ENCODE data around the gene USP13.
A peak's percentile ranks its signal among the peaks of the same experiment; 100 is the strongest.
"Not testable (repeated sequence)": the region's sequence is repeated elsewhere in the genome, so short reads cannot be mapped to it uniquely, and the experiment has no call there.

USP13 gene

GRCh38 chr3:179734497-179735281, 81.8 kb downstream of the USP13 start:
- no peak for DNase-seq

GRCh38 chr3:179735321-179735720, 82.5 kb downstream of the USP13 start:
- DNase-seq, result no peak

DNA sequence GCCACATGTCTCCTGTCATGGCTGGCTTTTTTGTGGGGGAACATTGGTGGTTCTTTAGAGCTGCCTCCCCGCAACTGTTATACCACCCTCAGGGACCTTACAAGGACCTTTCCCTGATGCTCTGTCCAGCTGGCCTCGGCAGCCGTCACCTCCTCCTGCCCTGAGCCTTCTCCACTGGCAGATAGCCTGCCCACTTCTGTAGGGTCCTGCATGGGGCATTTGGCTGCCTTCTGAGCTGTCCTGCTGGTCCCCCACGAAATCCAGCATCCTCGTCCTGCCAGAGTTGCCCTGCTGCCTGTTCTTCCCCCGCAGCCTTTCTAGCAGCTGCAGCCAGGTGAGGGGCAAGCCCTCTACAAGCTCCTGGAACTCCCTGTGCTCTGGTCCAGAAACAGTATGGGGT, 86.2 kb downstream of the USP13 start:
- DNase-seq, result no peak

DNA sequence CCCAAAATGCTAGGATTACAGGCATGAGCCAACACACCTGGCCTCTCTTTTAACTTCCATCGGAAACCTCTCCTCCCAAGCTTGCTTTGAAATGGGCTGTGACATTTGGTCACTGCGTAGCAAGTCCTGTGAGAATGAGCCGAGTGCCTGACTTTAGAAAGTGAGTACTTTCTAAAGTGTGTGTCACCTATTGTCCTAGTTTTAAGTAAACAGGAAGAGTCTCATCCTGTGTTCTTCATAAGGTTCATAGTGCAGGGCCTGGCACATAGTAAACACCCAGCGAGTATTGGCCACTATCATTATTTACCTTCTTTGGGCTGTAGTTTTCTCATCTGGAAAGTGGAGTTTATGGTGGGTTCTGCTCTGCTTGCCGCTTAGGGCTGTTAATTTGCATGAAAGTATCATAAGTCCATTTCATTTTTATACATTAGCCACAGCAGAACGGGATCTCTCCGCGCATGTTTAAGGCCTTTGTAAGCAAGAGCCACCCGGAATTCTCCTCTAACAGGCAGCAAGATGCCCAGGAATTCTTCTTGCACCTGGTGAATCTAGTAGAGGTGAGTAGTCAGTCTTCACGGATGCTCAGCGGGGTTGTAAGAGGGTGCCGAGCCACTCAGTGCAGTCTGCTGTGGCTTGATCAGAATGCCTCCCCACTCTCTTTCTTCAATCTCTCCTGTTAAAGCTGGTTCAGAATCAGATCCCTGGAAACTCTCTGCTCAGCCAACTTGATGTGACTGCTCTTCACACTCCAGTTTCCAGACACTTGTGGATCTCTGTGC, 87.2 kb downstream of the USP13 start:
- no peak for DNase-seq

GRCh38 chr3:179743913-179744312, 91.1 kb downstream of the USP13 start:
- no peak for DNase-seq

GRCh38 chr3:179744667-179745066, 91.8 kb downstream of the USP13 start:
- DNase-seq, result no peak

- DNase-seq, result no peak
Measured at GRCh38 chr3:179745079-179745478, 92.2 kb downstream of the USP13 start.

GRCh38 chr3:179745716-179746115, 92.9 kb downstream of the USP13 start:
- no peak for DNase-seq

DNA sequence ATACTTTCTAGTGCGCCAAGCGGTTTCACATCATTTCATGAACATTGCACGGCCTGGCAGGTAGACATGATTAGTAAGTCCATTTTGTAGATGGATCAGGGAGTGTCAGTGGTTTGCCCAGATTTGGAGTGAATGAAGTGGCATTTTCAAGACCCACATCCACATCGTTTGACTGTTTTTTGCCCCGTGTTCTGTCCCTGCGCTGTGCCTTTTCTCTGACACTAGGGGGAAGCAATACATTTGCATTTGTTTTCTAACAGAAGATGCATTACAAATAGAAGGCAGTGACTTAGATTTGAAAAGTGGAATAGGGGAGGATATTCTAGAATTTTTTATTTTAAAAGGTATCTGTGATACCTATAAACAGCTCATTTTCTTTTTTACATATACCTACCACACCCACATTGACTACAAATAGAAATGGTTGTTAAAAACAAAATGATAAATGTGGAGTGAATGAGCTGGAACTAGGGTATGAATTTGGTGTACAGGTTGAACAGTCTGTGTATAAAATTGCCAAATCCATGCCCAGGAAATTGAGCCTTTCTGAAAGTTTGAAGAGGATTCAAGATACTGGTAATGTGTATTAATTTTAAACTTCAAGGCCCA, 98.0 kb downstream of the USP13 start:
- peak in 3 of 56 donors; percentile 1 to 6 (median 4) for DNase-seq

- DNase-seq, result peak in 1 of 56 donors; percentile 2
Measured at GRCh38 chr3:179760944-179761343, 108.1 kb downstream of the USP13 start.

DNA sequence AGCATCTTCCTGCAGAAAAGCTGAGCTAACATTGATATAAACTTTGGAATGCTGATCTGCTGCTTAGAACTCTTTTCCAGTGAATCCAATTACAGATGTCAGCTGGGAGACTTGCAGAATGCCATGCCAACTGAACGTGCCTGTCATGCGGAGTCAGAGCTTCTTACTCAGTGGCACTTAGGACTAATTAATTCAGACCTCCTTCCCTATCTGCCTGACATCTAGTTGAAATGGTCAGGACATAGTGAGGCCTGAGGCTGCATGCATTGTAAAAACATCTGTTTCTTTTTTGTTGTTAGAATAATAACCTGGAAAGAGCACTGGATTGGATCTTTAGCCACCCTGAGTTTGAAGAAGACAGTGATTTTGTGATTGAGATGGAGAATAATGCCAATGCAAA, 112.6 kb downstream of the USP13 start:
- DNase-seq, result no peak

- no peak for DNase-seq
Measured at GRCh38 chr3:179766416-179767133, 113.7 kb downstream of the USP13 start.

DNA sequence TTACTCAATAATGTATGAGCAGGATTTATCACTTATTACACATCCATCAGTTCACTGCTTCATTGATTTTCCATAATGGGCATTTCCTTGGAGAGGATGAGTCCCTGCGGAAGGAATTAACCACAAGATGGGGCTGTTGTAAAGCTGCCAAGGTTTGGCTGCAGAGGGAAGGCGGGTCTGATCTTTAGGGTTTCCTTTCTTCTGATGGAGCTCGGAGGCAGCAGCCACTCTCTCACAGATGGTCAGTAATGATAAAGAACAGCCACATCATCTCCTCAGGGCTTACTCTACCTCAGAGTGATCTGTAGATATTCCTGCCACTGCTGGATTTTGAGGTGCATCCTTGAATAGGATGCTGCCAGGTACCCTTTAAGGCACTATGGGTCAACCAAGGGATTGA, 115.2 kb downstream of the USP13 start:
- peak in 24 of 56 donors; percentile 1 to 42 (median 6) for DNase-seq

- DNase-seq, result no peak
Measured at GRCh38 chr3:179769411-179770247, 116.8 kb downstream of the USP13 start.

GRCh38 chr3:179771797-179772196, 119.0 kb downstream of the USP13 start:
- no peak for DNase-seq

DNA sequence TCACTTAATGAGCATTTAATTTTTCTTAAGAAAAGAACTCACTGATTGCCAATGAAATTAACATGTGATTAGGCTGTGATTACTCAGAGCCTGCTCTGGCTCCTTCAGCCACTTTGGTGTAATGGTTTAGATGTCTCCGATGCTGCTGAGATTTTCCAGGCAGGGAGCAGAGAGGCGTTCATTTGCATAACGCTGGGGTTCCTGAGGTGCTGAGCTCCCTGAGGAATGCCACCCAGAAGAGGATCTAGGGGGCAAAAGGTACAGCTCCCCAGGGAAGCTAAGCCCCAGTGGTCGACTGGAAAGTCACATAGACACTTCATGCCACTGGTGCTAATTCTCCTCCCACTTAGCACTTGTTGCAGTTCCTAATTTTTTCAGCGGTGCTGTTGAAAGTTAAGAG, 119.5 kb downstream of the USP13 start:
- DNase-seq, result no peak

GRCh38 chr3:179775416-179776122, 122.7 kb downstream of the USP13 start:
- no peak for DNase-seq

DNA sequence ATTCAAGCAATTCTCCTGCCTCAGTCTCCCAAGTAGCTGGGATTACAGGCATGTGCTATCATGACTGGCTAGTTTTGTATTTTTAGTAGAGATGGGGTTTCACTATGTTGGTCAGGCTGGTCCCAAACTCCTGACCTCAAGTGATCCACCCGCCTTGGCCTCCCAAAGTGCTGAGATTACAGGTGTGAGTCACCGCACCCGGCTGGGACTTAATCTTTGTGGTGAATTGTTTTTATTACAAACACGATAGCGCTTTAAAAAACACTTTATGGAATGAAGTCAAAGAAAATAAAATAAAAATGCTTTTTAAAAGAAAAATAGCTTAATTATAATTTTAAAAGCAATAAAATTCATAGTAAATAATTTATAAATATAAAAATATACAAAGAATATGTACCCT, 130.0 kb downstream of the USP13 start:
- not testable (repeated sequence) for DNase-seq

- no peak for DNase-seq
Measured at GRCh38 chr3:179788996-179789395, 136.2 kb downstream of the USP13 start.

GRCh38 chr3:179791793-179792192, 139.0 kb downstream of the USP13 start:
- DNase-seq, result no peak
